Neural progenitor cell (in vitro differentiated cells): ENCODE measurements around the gene TNIK.

Experiments
- CTCF ChIP-seq: fragments of 200-600 bp; sonication (generic); IDR thresholded peaks from 2 replicates; pipeline ENCODE4 v1.5.1; 2017; ENCODE audit warnings: antibody characterized with exemption, mild to moderate bottlenecking
- EZH2 ChIP-seq: fragments of 200-600 bp; sonication (generic); IDR thresholded peaks from 2 replicates; pipeline ENCODE4 v1.6.1; 2017; ENCODE audit warnings: antibody characterized with exemption, mild to moderate bottlenecking, moderate library complexity
- EZH2phosphoT487 ChIP-seq: fragments of 200-600 bp; sonication (generic); IDR thresholded peaks from 2 replicates; pipeline ENCODE4 v1.6.1; 2017; ENCODE audit warnings: antibody characterized with exemption

- TF ChIP-seq EZH2phosphoT487 (no peak), CTCF (no peak), EZH2 (no peak)
These were observed 139.3 kb downstream of the TNIK start for GRCh38 chr3:171320750-171321558.
